Neural progenitor cell (in vitro differentiated cells): ENCODE data around the gene TTPAL.

Experiments used
- CTCF ChIP-seq: fragments of 200-600 bp; sonication (generic); IDR thresholded peaks from 2 replicates; pipeline ENCODE4 v1.5.1; 2017; ENCODE audit warnings: antibody characterized with exemption, mild to moderate bottlenecking
- EZH2 ChIP-seq: fragments of 200-600 bp; sonication (generic); IDR thresholded peaks from 2 replicates; pipeline ENCODE4 v1.6.1; 2017; ENCODE audit warnings: antibody characterized with exemption, mild to moderate bottlenecking, moderate library complexity
- EZH2phosphoT487 ChIP-seq: fragments of 200-600 bp; sonication (generic); IDR thresholded peaks from 2 replicates; pipeline ENCODE4 v1.6.1; 2017; ENCODE audit warnings: antibody characterized with exemption

GRCh38 chr20:44495257-44495656 is 19.6 kb downstream of the TTPAL start:
- TF ChIP-seq CTCF (no peak), EZH2 (no peak), EZH2phosphoT487 (no peak)
